ENCODE measurements around the gene CUL7.

CUL7 gene

DNA sequence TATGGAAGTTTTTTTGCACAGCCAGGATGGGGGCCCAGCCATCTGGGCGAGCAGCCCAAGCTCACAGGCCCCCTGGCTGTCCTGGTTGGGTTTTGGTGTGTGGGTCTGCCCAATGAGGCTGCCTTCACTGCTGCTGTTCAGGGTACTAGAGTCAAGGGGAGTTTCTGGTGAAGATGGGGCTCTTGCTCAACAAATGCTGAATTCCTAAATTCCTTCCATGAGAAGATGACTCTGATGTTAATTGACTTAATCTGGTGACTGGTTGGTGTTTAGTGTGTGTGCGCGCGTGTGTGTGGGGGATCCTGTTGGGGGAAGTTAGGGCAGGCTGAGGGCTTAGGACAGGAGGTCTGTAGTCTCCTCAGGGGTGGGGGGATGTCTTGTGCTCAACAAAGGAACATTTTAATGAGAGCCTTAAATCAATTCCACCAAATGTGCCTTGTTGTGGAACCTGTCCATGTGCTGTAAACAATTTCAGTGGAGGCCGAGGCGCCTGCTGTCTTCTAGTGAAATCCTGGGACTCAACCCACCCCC, 24.4 kb upstream of the CUL7 start:
- no peak for DNase-seq (ENCODE audit: extremely low read depth, low read depth)
- H3K4me3 ChIP-seq (replicated peaks; ENCODE audit: low read depth, low read length), result peak overlapping the region; percentile 92
- TF ChIP-seq, protein P1, sequence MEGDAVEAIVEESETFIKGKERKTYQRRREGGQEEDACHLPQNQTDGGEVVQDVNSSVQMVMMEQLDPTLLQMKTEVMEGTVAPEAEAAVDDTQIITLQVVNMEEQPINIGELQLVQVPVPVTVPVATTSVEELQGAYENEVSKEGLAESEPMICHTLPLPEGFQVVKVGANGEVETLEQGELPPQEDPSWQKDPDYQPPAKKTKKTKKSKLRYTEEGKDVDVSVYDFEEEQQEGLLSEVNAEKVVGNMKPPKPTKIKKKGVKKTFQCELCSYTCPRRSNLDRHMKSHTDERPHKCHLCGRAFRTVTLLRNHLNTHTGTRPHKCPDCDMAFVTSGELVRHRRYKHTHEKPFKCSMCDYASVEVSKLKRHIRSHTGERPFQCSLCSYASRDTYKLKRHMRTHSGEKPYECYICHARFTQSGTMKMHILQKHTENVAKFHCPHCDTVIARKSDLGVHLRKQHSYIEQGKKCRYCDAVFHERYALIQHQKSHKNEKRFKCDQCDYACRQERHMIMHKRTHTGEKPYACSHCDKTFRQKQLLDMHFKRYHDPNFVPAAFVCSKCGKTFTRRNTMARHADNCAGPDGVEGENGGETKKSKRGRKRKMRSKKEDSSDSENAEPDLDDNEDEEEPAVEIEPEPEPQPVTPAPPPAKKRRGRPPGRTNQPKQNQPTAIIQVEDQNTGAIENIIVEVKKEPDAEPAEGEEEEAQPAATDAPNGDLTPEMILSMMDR (IDR thresholded peaks at IDR 0.05; ENCODE audit: low read depth, low read length, missing control alignments), result no peak

DNA sequence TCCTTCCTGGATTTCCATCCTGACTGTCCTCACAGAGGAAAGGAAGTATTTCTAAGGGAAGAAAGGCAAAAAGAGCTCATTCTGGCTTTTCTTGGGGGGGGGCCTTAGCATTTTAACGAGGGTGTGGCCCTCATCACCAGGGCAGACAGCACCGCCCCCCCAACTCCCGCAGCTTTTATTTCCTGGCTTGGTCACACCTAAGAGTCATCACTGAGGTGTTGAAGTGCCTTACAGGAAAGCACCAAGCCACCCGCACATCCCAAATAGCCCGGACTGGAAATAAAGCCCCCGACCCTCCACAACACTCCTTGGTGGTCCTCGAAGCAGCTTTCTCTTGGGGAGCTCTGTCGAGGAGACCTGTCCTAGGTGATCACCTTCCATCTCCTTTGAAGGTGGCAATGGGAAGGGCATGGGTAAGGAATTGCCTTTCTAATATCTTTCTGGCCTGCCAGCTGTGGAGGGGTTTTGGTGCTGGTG, 23.7 kb upstream of the CUL7 start:
- TF ChIP-seq, protein P1 (IDR thresholded peaks at IDR 0.05; ENCODE audit: low read depth, low read length, missing control alignments), result no peak
- no peak for DNase-seq (ENCODE audit: extremely low read depth, low read depth)
- H3K4me3 ChIP-seq (replicated peaks; ENCODE audit: low read depth, low read length), result peak overlapping the region; percentile 92

DNA sequence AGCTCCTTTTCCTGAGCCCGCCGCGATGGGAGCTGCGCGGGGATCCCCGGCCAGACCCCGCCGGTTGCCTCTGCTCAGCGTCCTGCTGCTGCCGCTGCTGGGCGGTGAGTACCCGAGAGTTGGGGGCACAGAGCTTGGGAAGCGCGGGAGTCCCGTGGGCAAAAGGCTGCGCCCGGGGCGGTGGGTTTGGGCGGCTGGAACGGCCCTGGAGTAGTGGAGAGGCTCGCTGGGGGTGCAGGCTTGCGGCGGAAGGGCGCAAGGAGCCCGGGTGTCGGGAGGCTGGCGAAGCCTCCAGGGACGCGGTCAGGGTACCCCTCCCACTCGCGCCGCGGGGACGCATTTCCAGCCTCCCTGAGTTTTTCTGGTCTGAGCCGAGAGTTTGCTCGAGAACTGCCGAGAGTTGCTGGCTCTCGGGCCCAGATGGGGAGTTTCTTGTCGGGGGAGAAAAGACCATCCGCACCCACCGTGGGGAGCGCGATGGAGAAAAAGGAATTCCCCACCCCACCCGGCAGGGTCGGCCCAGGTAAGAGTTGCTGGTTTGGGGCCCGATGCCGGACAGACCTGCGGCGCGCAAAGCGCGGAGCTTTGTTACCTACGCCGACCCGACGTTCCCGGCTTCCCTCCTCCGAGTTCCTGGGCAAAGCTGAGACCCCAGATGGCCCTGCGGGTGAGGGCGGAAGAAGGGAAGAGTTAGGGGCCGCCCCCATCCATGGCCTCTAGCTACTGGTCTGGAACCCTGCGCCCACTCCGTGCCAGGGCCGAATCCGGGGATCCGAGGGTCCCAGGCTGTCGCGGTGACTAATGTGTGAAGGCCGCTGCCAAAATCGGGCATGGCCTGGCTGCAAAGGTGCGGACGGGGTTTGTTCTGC, 23.0 kb upstream of the CUL7 start:
- TF ChIP-seq, protein P1 (IDR thresholded peaks at IDR 0.05; ENCODE audit: low read depth, low read length, missing control alignments), result no peak
- peak overlapping the region; percentile 92 for H3K4me3 ChIP-seq (replicated peaks; ENCODE audit: low read depth, low read length)
- no peak for DNase-seq (ENCODE audit: extremely low read depth, low read depth)

DNA sequence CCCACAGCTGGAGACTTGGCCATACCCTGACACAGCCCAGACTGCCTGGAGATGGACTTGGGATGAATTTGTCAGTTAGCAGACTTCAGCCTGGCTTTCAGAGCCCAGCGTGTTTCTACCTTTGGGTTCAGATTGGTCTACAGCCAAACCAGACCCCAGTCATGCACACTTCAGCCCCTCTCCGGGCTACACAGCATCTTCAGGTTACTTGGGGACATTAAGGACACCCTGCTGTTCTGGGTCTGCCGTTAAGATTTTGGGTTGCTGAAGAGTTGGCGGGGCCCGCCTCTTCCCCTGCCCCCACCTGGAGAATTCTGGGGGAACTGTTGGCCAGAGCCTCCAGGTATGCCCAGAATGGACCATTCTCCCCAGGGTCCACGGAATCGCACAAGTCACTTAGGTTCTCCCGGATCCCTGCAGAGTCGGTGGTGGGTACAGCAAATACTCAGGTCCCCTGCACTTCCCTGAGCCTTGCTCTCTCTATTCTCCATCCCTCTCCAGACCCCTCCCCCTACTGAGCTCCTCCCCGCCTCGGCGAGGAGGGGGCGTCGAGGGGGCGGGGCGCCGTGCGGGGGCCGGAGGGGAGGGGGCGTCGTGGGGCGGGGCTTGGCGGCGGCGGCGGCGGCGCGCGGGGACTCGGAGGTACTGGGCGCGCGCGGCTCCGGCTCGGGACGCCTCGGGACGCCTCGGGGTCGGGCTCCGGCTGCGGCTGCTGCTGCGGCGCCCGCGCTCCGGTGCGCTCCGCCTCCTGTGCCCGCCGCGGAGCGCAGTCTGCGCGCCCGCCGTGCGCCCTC, 22.2 kb upstream of the CUL7 start, which contains the start of gene PTK7:
Gene PTK7, plus strand, starts transcription at position 645 of the 794 bp plus-strand sequence. CDS start 175 bp downstream, outside the sequence.
- TF ChIP-seq, protein P1 (IDR thresholded peaks at IDR 0.05; ENCODE audit: low read depth, low read length, missing control alignments), result no peak
- H3K4me3 ChIP-seq (replicated peaks; ENCODE audit: low read depth, low read length), result peak within 1 kb of the TSS; percentile 92
- no peak for DNase-seq (ENCODE audit: extremely low read depth, low read depth)

DNA sequence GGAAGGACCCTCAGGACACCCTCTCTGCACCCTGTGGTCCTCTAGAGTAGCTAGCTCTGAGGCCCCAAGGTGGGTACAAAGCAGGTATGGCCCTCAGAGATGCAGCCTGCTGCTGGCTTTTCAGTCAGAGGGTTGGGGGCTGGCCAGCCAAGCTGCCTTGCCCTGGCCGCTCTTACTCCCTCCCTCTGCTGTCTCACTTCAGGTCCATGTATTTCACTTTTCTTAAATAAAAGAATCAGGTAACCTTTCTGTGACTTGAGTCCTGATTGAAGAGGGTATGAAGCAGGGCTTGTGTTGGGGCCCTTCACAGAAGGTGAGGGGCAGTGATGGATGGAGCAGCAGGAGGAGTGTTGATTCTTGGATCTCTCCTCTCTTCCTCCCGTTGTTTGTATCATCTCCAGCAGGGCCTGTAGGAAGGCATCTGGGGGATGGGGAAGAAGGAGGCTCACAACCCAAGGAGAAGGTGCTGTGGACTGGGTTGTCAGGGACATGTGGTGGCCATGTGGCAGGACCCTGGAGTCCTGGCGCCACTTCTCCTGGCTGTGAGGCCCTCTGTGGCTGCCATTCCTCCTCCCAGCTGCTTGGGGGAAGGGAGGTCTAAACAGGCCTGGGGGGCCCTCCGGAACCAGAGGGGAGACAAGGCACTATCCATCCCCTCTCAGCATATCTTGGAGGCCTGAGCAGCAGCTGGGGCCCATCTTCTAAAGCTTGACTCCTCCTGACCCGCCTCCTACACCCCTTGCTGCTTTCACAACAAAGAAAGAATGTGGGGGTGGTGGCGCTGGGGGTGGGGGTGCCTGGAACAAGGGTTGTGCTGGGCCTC, 21.4 kb upstream of the CUL7 start:
- TF ChIP-seq, protein P1 (IDR thresholded peaks at IDR 0.05; ENCODE audit: low read depth, low read length, missing control alignments), result no peak
- DNase-seq (ENCODE audit: extremely low read depth, low read depth), result peak; percentile 78
- H3K4me3 ChIP-seq (replicated peaks; ENCODE audit: low read depth, low read length), result peak overlapping the region; percentile 92
